ENCODE results near the gene MOB3A.

Gene MOB3A

DNA sequence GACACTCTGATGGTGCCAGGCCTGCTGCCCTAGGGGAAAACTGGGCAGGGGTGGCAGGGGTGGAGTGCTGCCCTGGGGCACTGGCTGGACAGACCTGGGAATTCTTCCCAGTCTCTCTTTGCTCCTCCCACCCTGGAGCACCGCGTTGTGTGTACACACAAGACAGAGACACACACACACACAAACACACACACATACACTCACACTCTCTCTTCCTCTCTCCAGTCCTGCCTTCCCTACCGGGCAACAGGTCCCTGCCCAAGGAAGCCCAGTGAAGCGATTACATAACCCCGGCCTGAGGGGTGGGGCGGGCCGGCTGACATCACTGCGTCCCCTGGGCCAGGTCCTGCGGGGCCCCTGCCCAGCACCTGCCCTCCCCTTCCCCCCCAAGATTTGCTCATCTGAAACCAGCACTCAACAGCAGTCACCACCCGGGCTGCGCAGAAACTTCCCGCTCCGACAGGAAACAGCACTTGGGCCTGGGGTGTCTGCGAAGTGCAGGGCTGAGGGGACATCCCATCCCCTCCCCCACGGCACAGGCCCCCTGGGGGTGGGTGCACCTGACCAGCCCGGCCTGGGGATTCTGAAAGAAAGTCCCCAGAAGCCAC, 46.3 kb downstream of the MOB3A start:
- H3K9ac ChIP-seq (ENCODE audit: low read depth, low read length, poor library complexity) = peak overlapping the region; percentile 91
- no peaks in the 10 kb centered on the region for H3K9me3 ChIP-seq (replicated peaks in 1 of 2; ENCODE audit: control insufficient read depth in 2 of 2, insufficient read depth in 1 of 2, low read depth in 1 of 2, low read length in 2 of 2)
- no peaks in the 10 kb centered on the region for H3K27me3 ChIP-seq (ENCODE audit: control insufficient read depth in 3 of 3, insufficient read depth in 3 of 3, low read depth in 1 of 3, low read length in 3 of 3)
- peak overlapping the region; percentile 90 for H3K4me2 ChIP-seq (ENCODE audit: insufficient read depth, low read length, poor library complexity, severe bottlenecking)
- H3K23ac ChIP-seq (ENCODE audit: low read depth, low read length, poor library complexity) = peak overlapping the region; percentile 91
- peak overlapping the region; percentile 92 for H2AK5ac ChIP-seq (ENCODE audit: low read depth, low read length)
- H2BK120ac ChIP-seq (ENCODE audit: low read depth, low read length) = no peak overlapping the region
- peaks cover 23 to 38% of the 10 kb centered on the region in 2 donors for H3K36me3 ChIP-seq (replicated peaks in 1 of 2; ENCODE audit: control insufficient read depth in 2 of 2, insufficient read depth in 2 of 2, low read length in 2 of 2)
- H3K18ac ChIP-seq (ENCODE audit: low read length) = peak overlapping the region; percentile 89
- peak overlapping the region; percentile 56 for H3K14ac ChIP-seq (ENCODE audit: low read length)
- H3K4ac ChIP-seq (ENCODE audit: low read length) = no peak overlapping the region
- no peak for DNase-seq (ENCODE audit: low spot score)
- no peak overlapping the region for H4K91ac ChIP-seq (ENCODE audit: low read depth, low read length, poor library complexity)
- WGBS, 2 donors (ENCODE audit: extremely low coverage in 2 of 2, insufficient read length in 2 of 2, insufficient replicate concordance in 1 of 2) = no CpG with 5 or more reads among the region's 16 CpGs
- peak overlapping the region; percentile 95 for H2BK15ac ChIP-seq (ENCODE audit: low read length)
- H2AFZ ChIP-seq (ENCODE audit: low read length) = no peak overlapping the region
- H4K8ac ChIP-seq (ENCODE audit: low read depth, low read length) = peak overlapping the region; percentile 72
- peak overlapping the region; percentile 93 for H2BK5ac ChIP-seq (ENCODE audit: low read length)
- H3K4me3 ChIP-seq (ENCODE audit: low read length in 2 of 2) = peak overlapping the region; percentile 97 to 98
- H3K79me1 ChIP-seq (ENCODE audit: low read depth, low read length) = peaks cover 42% of the 10 kb centered on the region
- peaks cover 17 to 20% of the 10 kb centered on the region in 2 donors for H3K4me1 ChIP-seq (ENCODE audit: control insufficient read depth in 2 of 2, insufficient read depth in 1 of 2, low read depth in 1 of 2, low read length in 2 of 2)
- H3K27ac ChIP-seq (replicated peaks; ENCODE audit: low read length) = no peak overlapping the region
- H2BK12ac ChIP-seq (ENCODE audit: low read length) = peak overlapping the region; percentile 75

DNA sequence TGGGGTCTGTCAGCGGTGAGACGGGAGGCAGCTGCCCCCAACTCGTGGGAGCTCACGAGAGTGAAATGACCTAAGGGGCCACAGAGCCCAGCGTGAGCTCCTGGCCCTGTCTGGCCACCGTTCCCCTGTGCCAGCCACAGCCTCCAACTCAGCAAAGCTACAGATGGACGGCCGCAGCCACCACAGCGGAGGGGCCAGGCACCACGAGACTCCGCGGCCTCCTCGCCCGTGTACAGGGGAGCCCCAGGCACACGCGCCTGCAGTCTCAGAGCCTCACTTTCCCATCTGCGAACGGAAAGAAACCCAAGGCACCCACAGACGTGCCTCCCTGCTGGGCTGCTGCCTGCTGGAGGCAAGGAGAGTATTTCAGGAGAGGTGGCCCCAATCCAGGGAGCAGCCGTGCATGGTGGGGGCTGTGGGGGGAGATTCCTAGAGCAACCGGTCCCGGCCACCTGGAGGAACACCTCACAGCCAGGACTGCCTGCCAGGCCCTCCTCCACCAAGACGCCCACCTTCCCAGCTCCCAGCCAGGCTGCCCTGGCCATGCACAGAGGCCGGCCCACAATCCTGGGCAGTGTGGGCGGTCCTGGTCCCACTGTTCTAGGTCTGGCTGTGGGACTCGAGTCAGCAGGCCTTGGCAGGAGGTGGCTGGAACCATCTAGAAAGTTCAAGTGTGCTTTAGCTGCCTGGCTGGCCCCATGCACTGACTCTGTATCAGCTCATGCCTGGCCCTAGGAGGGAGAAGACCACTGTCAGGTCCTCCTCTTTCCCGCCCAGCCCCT, 47.0 kb downstream of the MOB3A start:
- H3K27ac ChIP-seq (replicated peaks; ENCODE audit: low read length) = no peak overlapping the region
- no peak for DNase-seq (ENCODE audit: low spot score)
- H2AFZ ChIP-seq (ENCODE audit: low read length) = no peak overlapping the region
- H2BK120ac ChIP-seq (ENCODE audit: low read depth, low read length) = peak overlapping the region; percentile 81
- WGBS, 2 donors (ENCODE audit: extremely low coverage in 2 of 2, insufficient read length in 2 of 2, insufficient replicate concordance in 1 of 2) = no CpG with 5 or more reads among the region's 27 CpGs
- peak overlapping the region; percentile 90 for H3K4me2 ChIP-seq (ENCODE audit: insufficient read depth, low read length, poor library complexity, severe bottlenecking)
- H3K27me3 ChIP-seq (ENCODE audit: control insufficient read depth in 3 of 3, insufficient read depth in 3 of 3, low read depth in 1 of 3, low read length in 3 of 3) = no peaks in the 10 kb centered on the region
- no peak overlapping the region for H3K4ac ChIP-seq (ENCODE audit: low read length)
- H3K9me3 ChIP-seq (replicated peaks in 1 of 2; ENCODE audit: control insufficient read depth in 2 of 2, insufficient read depth in 1 of 2, low read depth in 1 of 2, low read length in 2 of 2) = no peaks in the 10 kb centered on the region
- H3K18ac ChIP-seq (ENCODE audit: low read length) = peak overlapping the region; percentile 83
- H3K9ac ChIP-seq (ENCODE audit: low read depth, low read length, poor library complexity) = peak overlapping the region; percentile 90
- H3K79me1 ChIP-seq (ENCODE audit: low read depth, low read length) = peaks cover 45% of the 10 kb centered on the region
- H2BK12ac ChIP-seq (ENCODE audit: low read length) = peak overlapping the region; percentile 97
- H3K4me1 ChIP-seq (ENCODE audit: control insufficient read depth in 2 of 2, insufficient read depth in 1 of 2, low read depth in 1 of 2, low read length in 2 of 2) = peaks cover 17 to 20% of the 10 kb centered on the region in 2 donors
- H2AK5ac ChIP-seq (ENCODE audit: low read depth, low read length) = peak overlapping the region; percentile 92
- peaks cover 26 to 45% of the 10 kb centered on the region in 2 donors for H3K36me3 ChIP-seq (replicated peaks in 1 of 2; ENCODE audit: control insufficient read depth in 2 of 2, insufficient read depth in 2 of 2, low read length in 2 of 2)
- H4K91ac ChIP-seq (ENCODE audit: low read depth, low read length, poor library complexity) = no peak overlapping the region
- peak overlapping the region; percentile 97 to 98 for H3K4me3 ChIP-seq (ENCODE audit: low read length in 2 of 2)
- peak overlapping the region; percentile 91 for H3K23ac ChIP-seq (ENCODE audit: low read depth, low read length, poor library complexity)
- H3K14ac ChIP-seq (ENCODE audit: low read length) = peak overlapping the region; percentile 89
- H2BK5ac ChIP-seq (ENCODE audit: low read length) = peak overlapping the region; percentile 93
- peak overlapping the region; percentile 95 for H2BK15ac ChIP-seq (ENCODE audit: low read length)
- peak overlapping the region; percentile 72 for H4K8ac ChIP-seq (ENCODE audit: low read depth, low read length)

DNA sequence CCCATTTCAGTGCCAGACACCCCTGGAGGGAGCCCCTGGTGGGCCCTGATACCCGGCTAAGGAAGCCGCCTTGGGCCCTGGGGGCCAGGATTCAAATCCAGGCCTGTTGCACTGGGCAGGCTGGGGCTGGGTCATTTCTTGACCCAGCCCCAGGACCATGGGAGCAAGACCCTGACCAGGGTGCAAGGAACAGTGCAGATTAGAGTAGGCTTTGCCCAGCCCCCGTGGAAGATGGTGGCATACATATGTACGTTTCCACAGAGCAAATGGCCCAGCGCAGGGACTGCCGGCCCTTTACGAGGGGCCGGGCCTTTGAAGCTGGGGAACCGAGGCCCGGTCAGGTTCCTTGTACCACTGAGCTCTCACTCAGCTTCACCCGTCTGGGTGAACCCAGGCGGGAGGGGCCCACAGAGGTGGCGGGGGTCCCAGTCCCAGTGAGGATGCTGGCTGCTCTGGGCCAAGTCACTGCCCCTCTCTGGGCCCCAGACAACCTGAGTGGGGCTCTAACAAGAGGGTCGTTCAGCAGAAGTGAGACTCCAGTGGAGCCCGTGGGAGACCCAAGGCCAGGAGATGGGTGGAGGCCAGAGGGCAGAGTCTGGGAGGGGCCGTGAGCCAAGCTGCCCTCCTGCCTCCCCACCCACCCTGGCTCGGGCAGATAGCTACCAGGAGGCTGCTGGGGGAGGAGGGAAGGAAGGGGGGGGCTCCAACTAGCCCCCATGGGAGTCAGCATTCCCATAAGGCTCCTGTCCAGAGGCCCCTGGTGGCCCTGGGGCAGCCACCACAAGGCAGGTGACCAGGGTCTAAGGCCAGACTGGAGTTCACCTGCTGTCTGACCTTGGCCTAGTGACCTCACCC, 47.8 kb downstream of the MOB3A start:
- no peak overlapping the region for H2BK120ac ChIP-seq (ENCODE audit: low read depth, low read length)
- no peak overlapping the region for H2BK15ac ChIP-seq (ENCODE audit: low read length)
- H2BK12ac ChIP-seq (ENCODE audit: low read length) = no peak overlapping the region
- peak overlapping the region; percentile 38 for H3K14ac ChIP-seq (ENCODE audit: low read length)
- H3K9me3 ChIP-seq (replicated peaks in 1 of 2; ENCODE audit: control insufficient read depth in 2 of 2, insufficient read depth in 1 of 2, low read depth in 1 of 2, low read length in 2 of 2) = no peaks in the 10 kb centered on the region
- peak overlapping the region; percentile 91 for H3K23ac ChIP-seq (ENCODE audit: low read depth, low read length, poor library complexity)
- no CpG with 5 or more reads among the region's 17 CpGs for WGBS, 2 donors (ENCODE audit: extremely low coverage in 2 of 2, insufficient read length in 2 of 2, insufficient replicate concordance in 1 of 2)
- no peak for DNase-seq (ENCODE audit: low spot score)
- H3K4me2 ChIP-seq (ENCODE audit: insufficient read depth, low read length, poor library complexity, severe bottlenecking) = no peak overlapping the region
- H3K79me1 ChIP-seq (ENCODE audit: low read depth, low read length) = peaks cover 47% of the 10 kb centered on the region
- H2AK5ac ChIP-seq (ENCODE audit: low read depth, low read length) = peak overlapping the region; percentile 92
- H3K27ac ChIP-seq (replicated peaks; ENCODE audit: low read length) = no peak overlapping the region
- no peak overlapping the region for H3K18ac ChIP-seq (ENCODE audit: low read length)
- peaks cover 17 to 20% of the 10 kb centered on the region in 2 donors for H3K4me1 ChIP-seq (ENCODE audit: control insufficient read depth in 2 of 2, insufficient read depth in 1 of 2, low read depth in 1 of 2, low read length in 2 of 2)
- H2BK5ac ChIP-seq (ENCODE audit: low read length) = peak overlapping the region; percentile 93
- no peak overlapping the region for H4K91ac ChIP-seq (ENCODE audit: low read depth, low read length, poor library complexity)
- no peak overlapping the region for H3K4me3 ChIP-seq (ENCODE audit: low read length in 2 of 2)
- no peak overlapping the region for H4K8ac ChIP-seq (ENCODE audit: low read depth, low read length)
- no peaks in the 10 kb centered on the region for H3K27me3 ChIP-seq (ENCODE audit: control insufficient read depth in 3 of 3, insufficient read depth in 3 of 3, low read depth in 1 of 3, low read length in 3 of 3)
- H3K9ac ChIP-seq (ENCODE audit: low read depth, low read length, poor library complexity) = no peak overlapping the region
- no peak overlapping the region for H2AFZ ChIP-seq (ENCODE audit: low read length)
- peaks cover 27 to 52% of the 10 kb centered on the region in 2 donors for H3K36me3 ChIP-seq (replicated peaks in 1 of 2; ENCODE audit: control insufficient read depth in 2 of 2, insufficient read depth in 2 of 2, low read length in 2 of 2)
- no peak overlapping the region for H3K4ac ChIP-seq (ENCODE audit: low read length)

Measured in neuronal stem cell (in vitro differentiated cells).